HUES6 (cell line): ENCODE data around the gene ASAP2.

Experiments
- H3K27ac ChIP-seq: 2 replicates; pipeline ENCODE4 v1.7.0; 2013; ENCODE audit warnings: low read depth, mild to moderate bottlenecking, low read length, inconsistent platforms
- H3K27me3 ChIP-seq: 2 replicates; pipeline ENCODE4 v1.6.1; 2013; ENCODE audit warnings: low read length; ENCODE audit not compliant: control insufficient read depth, insufficient read depth
- H3K36me3 ChIP-seq: 2 replicates; pipeline ENCODE4 v1.6.1; 2013; ENCODE audit warnings: low read length; ENCODE audit not compliant: control insufficient read depth, insufficient read depth
- H3K4me1 ChIP-seq: 2 replicates; pipeline ENCODE4 v1.6.1; 2013; ENCODE audit warnings: low read length; ENCODE audit not compliant: control insufficient read depth, insufficient read depth
- H3K4me3 ChIP-seq: 2 replicates; pipeline ENCODE4 v1.5.1; 2013; ENCODE audit warnings: low read depth, low read length
- H3K9ac ChIP-seq: one replicate; pipeline ENCODE4 v1.6.1; 2013; ENCODE audit warnings: mild to moderate bottlenecking, low read length
- H3K9me3 ChIP-seq: 2 replicates; pipeline ENCODE4 v1.6.1; 2013; ENCODE audit warnings: low read depth, low read length; ENCODE audit not compliant: control insufficient read depth, insufficient read depth

ASAP2 gene

DNA sequence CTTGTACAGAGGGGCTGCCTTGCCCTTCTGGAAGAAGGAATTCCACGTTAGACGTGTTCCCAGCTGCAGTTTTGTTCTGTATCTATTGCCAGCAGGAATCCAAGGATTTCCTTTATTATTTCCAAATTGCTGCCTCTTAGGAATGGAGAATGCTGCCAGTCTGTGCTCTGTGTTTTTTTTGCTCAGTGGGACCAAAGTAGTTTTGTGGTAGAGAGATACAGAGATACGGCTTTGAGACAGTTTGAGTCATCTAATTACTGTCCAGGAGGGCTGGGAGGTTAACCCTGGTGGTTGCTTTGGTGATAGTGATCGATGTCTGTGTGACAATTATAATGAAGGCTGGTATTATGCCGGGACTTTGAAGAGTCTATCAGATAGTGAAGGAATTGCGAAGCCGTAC, 26.3 kb downstream of the ASAP2 start:
- Histone ChIP-seq H3K27me3 (peaks cover 6% of the 10 kb centered on the region; the same call in 1 of the 2 replicates), H3K36me3 (no peaks in the 10 kb centered on the region), H3K4me1 (peaks cover 9% of the 10 kb centered on the region; the same call in 1 of the 2 replicates), H3K27ac (no peak overlapping the region), H3K9ac (no peak overlapping the region), H3K4me3 (no peak overlapping the region), H3K9me3 (no peaks in the 10 kb centered on the region)

DNA sequence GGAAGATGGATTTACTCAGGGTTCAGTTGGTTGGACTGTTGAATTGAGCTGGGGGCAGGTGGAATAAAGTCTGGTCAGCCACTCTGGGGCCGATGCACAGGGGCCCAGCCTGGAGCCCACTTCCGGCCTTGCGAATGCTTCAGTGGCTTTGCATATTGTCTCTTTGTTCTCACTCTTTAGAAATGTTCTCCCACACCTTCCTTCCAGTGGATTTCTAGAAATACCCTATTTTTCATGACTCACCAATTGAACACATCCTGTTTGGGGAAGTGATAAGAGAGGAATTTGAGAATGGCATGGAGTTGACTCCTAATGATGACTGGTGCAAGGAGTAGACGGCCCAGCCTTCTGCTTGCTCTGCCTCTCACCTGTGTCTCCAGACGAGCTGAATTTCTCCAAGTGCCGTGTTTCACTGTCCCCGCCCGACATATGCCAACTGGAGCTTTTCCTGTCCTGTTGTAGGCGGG, 28.1 kb downstream of the ASAP2 start:
- H3K9me3 ChIP-seq, result no peaks in the 10 kb centered on the region
- H3K9ac ChIP-seq, result no peak overlapping the region
- peaks cover 6% of the 10 kb centered on the region; the same call in 1 of the 2 replicates for H3K27me3 ChIP-seq
- H3K36me3 ChIP-seq, result no peaks in the 10 kb centered on the region
- H3K27ac ChIP-seq, result no peak overlapping the region
- no peak overlapping the region for H3K4me3 ChIP-seq
- peaks cover 9% of the 10 kb centered on the region; the same call in 1 of the 2 replicates for H3K4me1 ChIP-seq

DNA sequence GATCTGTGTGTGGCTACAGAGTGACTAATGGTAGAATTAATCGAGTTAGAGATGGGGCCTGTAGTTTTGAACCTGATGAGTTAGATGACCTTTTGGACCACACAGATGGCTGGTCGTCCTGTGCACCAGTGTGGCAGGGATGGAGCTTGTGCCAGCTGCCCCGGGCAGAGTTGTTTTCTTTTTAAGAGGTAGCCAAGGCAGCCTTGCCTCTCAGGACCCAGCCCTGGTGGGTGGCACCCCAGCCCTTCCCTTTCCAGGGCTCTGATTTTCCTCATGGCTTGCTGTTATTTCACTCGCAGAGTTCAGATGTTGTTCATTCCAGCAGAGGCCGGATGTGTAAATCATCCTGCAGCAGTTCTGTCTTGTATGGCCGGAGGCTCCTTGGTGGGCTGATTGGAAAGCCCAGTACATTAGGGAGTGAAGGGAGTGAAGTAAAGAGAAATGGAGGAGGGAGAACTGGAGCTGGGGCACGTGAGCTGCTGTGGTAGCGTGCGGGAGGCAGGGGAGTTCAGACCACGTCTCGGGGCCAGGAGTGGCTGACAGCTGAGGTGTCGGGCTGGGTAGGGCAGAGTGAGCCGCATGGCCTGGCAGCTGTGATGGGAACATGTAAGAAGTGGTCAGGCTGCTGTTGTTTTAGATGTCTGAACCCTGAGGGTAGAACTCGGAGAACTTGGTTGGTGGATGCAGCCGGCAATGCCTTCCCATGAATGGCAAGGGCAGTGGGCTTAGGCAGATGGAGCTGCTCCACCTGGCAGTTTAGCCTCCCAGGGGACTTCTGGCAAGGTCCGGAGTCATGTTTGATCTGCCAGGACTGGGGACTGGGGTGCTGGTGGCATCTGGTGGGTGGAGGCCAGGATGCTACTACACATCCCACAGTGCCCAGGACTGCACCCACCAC, 28.8 kb downstream of the ASAP2 start:
- Histone ChIP-seq H3K9me3 (no peaks in the 10 kb centered on the region), H3K9ac (no peak overlapping the region), H3K4me1 (peaks cover 9% of the 10 kb centered on the region; the same call in 1 of the 2 replicates), H3K27ac (no peak overlapping the region), H3K27me3 (peaks cover 2% of the 10 kb centered on the region; the same call in 1 of the 2 replicates), H3K36me3 (no peaks in the 10 kb centered on the region), H3K4me3 (no peak overlapping the region)

DNA sequence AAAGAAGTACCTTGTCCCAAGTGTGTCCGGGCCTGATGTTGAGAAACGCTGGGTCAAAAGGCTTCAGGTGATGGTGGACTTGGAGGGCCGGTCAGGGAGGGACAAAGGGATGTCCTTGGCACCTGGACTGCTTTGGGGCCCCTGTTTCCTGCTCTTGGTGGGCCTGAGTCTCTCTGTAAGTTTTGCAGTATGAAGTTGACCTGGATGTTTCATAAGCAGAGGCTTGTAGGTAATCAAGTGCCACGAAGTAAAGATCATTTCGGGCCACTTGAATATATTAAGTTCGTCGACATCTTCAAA, 29.4 kb downstream of the ASAP2 start:
- no peaks in the 10 kb centered on the region for H3K9me3 ChIP-seq
- no peaks in the 10 kb centered on the region for H3K36me3 ChIP-seq
- no peaks in the 10 kb centered on the region for H3K27me3 ChIP-seq
- no peak overlapping the region for H3K4me3 ChIP-seq
- H3K9ac ChIP-seq, result no peak overlapping the region
- H3K27ac ChIP-seq, result no peak overlapping the region
- peaks cover 9% of the 10 kb centered on the region; the same call in 1 of the 2 replicates for H3K4me1 ChIP-seq

DNA sequence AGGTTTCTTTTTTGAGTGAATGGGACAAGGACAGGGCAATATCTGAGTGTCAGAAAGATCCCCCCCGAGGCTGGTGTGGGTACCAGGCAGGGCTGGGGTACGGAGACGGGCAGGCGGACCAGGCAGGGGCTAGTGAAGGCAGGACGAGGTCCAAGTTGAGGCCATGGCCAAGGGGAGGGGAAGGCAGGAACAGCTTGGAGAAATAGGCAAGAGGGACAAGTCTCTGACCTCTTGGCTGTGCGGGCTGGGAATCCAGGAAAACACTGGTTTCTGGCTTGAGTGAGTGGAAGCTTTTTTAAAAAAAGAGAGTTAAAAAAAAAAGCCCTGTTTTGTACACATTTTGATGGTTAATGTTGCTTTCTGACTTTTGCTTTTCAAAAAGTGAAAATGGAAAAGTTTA, 30.3 kb downstream of the ASAP2 start:
- Histone ChIP-seq H3K4me1 (peaks cover 9% of the 10 kb centered on the region; the same call in 1 of the 2 replicates), H3K27ac (no peak overlapping the region), H3K4me3 (no peak overlapping the region), H3K27me3 (no peaks in the 10 kb centered on the region), H3K9ac (no peak overlapping the region), H3K9me3 (no peaks in the 10 kb centered on the region), H3K36me3 (no peaks in the 10 kb centered on the region)

DNA sequence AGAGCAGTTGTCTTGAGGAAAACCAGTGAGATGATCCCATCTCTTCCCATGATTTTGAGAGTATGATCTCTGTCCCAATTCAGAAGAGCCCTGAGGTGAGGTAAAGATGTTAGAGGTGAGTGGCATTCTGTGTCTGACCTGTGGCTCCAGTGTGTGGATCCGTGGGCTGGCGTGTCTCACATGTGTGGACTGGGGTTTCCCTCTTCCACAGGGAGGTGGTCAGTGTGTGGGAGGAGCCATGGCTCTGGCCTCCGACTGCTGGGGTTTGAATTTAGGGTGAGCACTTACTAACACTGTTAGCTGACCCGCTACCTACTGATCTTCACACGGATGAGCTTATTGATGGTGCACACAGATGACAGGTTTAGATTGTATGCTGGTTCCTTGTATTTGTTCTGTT, 31.2 kb downstream of the ASAP2 start:
- Histone ChIP-seq H3K27ac (no peak overlapping the region), H3K27me3 (no peaks in the 10 kb centered on the region), H3K4me1 (peaks cover 9% of the 10 kb centered on the region; the same call in 1 of the 2 replicates), H3K36me3 (no peaks in the 10 kb centered on the region), H3K9me3 (no peaks in the 10 kb centered on the region), H3K4me3 (no peak overlapping the region), H3K9ac (no peak overlapping the region)

DNA sequence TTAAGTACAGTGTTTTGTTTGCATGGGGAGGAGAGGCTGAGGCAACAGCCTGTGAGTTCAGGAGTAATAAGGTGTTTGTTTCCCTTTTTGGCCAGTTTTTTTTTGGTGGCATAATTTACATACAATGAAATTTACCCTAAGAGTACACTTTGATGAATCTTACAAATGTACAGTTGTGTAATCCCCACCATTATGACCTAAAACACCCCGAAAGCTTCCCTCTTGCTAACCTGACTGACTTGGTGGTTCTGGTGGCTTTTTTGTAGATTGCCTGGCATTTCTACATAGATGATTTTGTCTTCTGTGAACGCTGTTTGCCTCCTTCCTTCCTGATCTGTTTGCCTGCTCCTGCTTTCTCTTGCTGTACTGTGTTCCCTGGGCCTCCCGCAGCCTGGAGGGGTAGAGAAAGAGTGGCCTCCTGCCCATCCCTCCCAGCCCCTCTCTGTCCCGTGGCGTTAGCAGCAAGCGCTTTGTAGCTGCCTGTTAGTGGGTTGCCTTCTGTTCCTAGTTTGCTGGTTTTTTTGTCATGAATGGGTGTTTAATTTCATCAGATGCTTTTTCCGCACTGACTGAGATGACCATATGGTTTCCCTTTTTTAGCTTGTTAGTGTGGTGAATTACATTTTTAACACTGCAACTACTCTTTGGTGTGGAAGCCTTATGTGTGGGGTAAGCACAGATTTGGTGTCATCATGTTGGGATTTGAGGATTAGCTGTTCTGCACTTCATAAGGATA, 32.1 kb downstream of the ASAP2 start:
- H3K9ac ChIP-seq, result no peak overlapping the region
- no peak overlapping the region for H3K27ac ChIP-seq
- peaks cover 9% of the 10 kb centered on the region; the same call in 1 of the 2 replicates for H3K4me1 ChIP-seq
- no peak overlapping the region for H3K4me3 ChIP-seq
- no peaks in the 10 kb centered on the region for H3K27me3 ChIP-seq
- no peaks in the 10 kb centered on the region for H3K36me3 ChIP-seq
- no peaks in the 10 kb centered on the region for H3K9me3 ChIP-seq

DNA sequence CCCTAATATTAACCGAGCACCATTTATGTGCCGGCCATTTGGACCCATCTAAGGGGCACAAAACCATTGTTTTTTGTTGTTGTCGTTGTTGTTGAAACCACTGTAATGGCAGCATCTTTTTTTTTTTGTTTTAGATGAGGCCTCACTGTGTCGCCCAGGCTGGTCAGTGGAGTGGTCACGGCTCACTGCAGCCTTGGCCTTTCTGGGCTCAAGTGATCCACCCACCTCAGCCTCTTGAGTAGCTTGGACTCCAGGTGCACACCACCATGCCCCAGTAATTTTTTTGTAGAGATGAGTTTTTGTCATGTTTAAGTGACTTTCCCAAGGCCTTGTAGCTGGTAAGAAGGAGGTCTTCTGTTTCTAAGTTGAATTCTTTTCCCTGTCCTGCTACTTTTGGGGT, 33.0 kb downstream of the ASAP2 start:
- Histone ChIP-seq H3K27ac (no peak overlapping the region), H3K36me3 (no peaks in the 10 kb centered on the region), H3K4me3 (no peak overlapping the region), H3K9ac (no peak overlapping the region), H3K27me3 (no peaks in the 10 kb centered on the region), H3K9me3 (no peaks in the 10 kb centered on the region), H3K4me1 (peaks cover 6% of the 10 kb centered on the region)

DNA sequence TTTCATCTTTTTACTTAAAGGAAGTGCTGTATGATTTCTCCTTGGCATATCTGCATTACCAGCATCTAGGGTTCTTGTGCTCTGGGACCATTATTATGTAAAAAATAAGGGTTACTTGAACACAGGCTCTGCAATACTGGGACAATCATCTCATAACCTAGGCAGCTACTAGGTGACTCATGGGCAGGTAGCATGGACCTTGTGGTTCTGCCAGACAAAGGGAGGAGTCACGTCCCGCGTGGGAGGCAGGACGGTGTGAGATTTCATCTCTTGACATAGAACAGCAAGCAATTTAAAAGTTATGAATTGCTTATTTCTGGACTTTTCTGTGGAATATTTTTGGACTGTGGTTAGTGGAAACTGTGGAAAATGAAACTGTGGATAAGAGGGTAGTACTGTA, 34.1 kb downstream of the ASAP2 start:
- no peak overlapping the region for H3K4me3 ChIP-seq
- no peaks in the 10 kb centered on the region for H3K9me3 ChIP-seq
- no peak overlapping the region for H3K9ac ChIP-seq
- H3K27me3 ChIP-seq, result no peaks in the 10 kb centered on the region
- no peak overlapping the region for H3K27ac ChIP-seq
- H3K36me3 ChIP-seq, result no peaks in the 10 kb centered on the region
- peaks cover 14% of the 10 kb centered on the region for H3K4me1 ChIP-seq

DNA sequence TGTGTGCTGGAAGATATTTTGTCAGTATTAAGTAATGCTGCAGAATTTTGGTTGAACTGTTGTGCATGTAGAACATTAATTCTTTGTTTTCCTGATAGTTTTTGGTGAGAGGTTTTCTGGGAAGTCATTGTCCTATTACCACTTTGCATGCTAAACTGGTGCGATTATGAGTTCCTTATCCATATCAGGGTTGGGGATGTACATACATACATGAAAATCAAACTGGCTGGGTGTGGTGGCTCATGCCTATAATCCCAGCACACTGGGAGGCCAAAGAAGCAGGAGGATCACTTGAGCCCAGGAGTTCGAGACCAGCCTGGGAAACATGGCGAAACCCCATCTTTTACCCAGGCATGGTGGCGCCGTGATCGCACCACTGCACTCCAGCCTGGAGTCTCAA, 34.6 kb downstream of the ASAP2 start:
- Histone ChIP-seq H3K9me3 (no peaks in the 10 kb centered on the region), H3K4me3 (no peak overlapping the region), H3K27ac (no peak overlapping the region), H3K27me3 (no peaks in the 10 kb centered on the region), H3K9ac (no peak overlapping the region), H3K36me3 (no peaks in the 10 kb centered on the region), H3K4me1 (peaks cover 14% of the 10 kb centered on the region)

DNA sequence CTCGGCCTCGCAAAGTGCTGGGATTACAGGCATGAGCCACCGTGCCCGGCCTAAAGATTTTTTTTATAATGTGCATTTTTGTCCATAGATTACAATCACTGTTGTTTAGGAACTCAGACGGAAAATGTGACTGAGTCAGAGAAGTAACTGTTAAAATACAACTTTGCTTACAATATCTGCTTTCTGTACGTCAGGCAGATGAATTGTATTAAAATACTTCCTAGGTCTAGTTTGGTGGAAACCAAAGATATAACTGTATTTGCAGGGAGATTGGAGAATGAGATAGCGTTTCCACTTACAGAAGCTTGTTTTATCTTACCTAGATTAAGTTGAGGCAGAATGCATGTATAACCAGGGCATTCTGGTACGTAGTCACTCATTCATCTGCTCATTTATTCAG, 36.7 kb downstream of the ASAP2 start:
- H3K4me3 ChIP-seq, result no peak overlapping the region
- peaks cover 14% of the 10 kb centered on the region for H3K4me1 ChIP-seq
- no peaks in the 10 kb centered on the region for H3K9me3 ChIP-seq
- no peak overlapping the region for H3K9ac ChIP-seq
- no peak overlapping the region for H3K27ac ChIP-seq
- no peaks in the 10 kb centered on the region for H3K36me3 ChIP-seq
- H3K27me3 ChIP-seq, result no peaks in the 10 kb centered on the region
